ENCODE data around the gene UCHL3. TPM values are rescaled to one million over a fixed set of nuclear protein-coding genes. Genes with fewer than 3 reads are reported as not detected.

The UCHL3 gene
- total and polyA plus RNA-seq, 2 of the 4 experiments (the other 2 are of a cell fraction): 63.8 to 68.3 TPM

DNA sequence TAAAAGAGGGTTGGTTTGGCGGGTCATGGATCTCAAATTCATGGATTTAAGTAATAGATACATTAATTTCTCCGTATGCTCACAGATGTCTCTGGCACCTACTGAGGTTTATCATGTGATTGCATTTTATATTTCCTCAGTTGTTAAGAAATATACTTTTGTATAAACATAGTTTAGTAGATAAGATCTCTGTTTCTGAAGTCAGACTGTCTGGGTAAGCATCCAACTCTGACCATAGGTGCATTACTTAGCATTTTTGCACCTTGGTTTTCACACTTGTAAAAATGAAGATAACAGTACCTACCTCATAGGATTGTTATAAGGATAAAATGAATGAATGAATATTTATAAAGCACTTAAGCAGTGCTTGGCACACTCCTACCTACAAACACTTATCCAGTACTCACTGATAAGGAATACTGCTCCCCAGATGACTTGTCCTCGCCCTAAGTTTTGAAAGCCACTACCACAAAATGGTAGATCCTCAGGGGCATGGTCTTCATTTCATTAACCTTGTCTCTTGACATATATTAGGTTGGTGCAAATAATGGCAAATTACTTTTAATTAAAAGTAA lies 38.5 kb upstream of the UCHL3 start:
- POLR2A ChIA-PET (ENCODE audit: unreplicated experiment): no interaction called here
- no peaks in the 10 kb centered on the region for H3K4me1 ChIP-seq (ENCODE audit: control insufficient read depth, insufficient read depth, low read length)
- no peaks in the 10 kb centered on the region for H3K9me3 ChIP-seq (ENCODE audit: control insufficient read depth, insufficient read depth, low read length)
- H2BK120ac ChIP-seq (ENCODE audit: low read depth, low read length): no peak overlapping the region
- in situ Hi-C loops (cut with MboI; ENCODE audit: low sequenced_read_pairs) (no loop called here), intact Hi-C loops (cut with micrococcal nuclease) (no loop called here), dilution Hi-C loops (cut with HindIII; ENCODE audit: low sequenced_read_pairs, unreplicated experiment) (no loop called here)
- no CpG with 5 or more reads among the region's 3 CpGs for WGBS, 2 experiments (ENCODE audit: extremely low coverage in 2 of 2, insufficient read length in 1 of 2)
- no peak overlapping the region for H2AK5ac ChIP-seq (ENCODE audit: low read depth, low read length)
- DNase-seq (no peak), ATAC-seq (ENCODE audit: low read depth) (no peak)
- no peak overlapping the region for H2AFZ ChIP-seq (replicated peaks; ENCODE audit: low read length, poor library complexity)
- no peaks in the 10 kb centered on the region for H3K27me3 ChIP-seq (ENCODE audit: control insufficient read depth, insufficient read depth, low read length)
- no peak overlapping the region for H4K8ac ChIP-seq (ENCODE audit: low read depth in 2 of 2, low read length in 2 of 2)
- no peaks in the 10 kb centered on the region for H3K79me1 ChIP-seq (ENCODE audit: low read depth in 1 of 2, low read length in 2 of 2)
- H4K5ac ChIP-seq (ENCODE audit: low read depth, low read length): no peak overlapping the region
- H3K23ac ChIP-seq (ENCODE audit: low read depth, low read length): no peak overlapping the region
- TF ChIP-seq POLR2A (IDR thresholded peaks at IDR 0.05; ENCODE audit: low read depth, low read length) (no peak), MAZ (IDR thresholded peaks at IDR 0.05; ENCODE audit: borderline replicate concordance, low read depth, low read length) (no peak), MAFK (IDR thresholded peaks at IDR 0.05; ENCODE audit: low read depth, low read length) (no peak), MXI1 (IDR thresholded peaks at IDR 0.05; ENCODE audit: borderline replicate concordance, low read depth, low read length) (no peak), FOS (IDR thresholded peaks at IDR 0.05; ENCODE audit: low read depth, low read length) (no peak), SMC3 (IDR thresholded peaks at IDR 0.05; ENCODE audit: low read depth, low read length) (no peak), RCOR1 (IDR thresholded peaks at IDR 0.05; ENCODE audit: insufficient replicate concordance, low read length) (no peak), BHLHE40 (IDR thresholded peaks at IDR 0.05; ENCODE audit: low read depth, low read length) (no peak), CHD1 (IDR thresholded peaks at IDR 0.05; ENCODE audit: low read depth, low read length) (no peak), CEBPB (IDR thresholded peaks at IDR 0.05; ENCODE audit: low read depth, low read length) (no peak), RAD21 (IDR thresholded peaks at IDR 0.05; ENCODE audit: low read length) (no peak), RFX5 (IDR thresholded peaks at IDR 0.05; ENCODE audit: low read depth, low read length) (no peak), NFE2L2 (IDR thresholded peaks at IDR 0.05; ENCODE audit: low read depth, low read length) (no peak)
- TF ChIP-seq, protein P1, sequence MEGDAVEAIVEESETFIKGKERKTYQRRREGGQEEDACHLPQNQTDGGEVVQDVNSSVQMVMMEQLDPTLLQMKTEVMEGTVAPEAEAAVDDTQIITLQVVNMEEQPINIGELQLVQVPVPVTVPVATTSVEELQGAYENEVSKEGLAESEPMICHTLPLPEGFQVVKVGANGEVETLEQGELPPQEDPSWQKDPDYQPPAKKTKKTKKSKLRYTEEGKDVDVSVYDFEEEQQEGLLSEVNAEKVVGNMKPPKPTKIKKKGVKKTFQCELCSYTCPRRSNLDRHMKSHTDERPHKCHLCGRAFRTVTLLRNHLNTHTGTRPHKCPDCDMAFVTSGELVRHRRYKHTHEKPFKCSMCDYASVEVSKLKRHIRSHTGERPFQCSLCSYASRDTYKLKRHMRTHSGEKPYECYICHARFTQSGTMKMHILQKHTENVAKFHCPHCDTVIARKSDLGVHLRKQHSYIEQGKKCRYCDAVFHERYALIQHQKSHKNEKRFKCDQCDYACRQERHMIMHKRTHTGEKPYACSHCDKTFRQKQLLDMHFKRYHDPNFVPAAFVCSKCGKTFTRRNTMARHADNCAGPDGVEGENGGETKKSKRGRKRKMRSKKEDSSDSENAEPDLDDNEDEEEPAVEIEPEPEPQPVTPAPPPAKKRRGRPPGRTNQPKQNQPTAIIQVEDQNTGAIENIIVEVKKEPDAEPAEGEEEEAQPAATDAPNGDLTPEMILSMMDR (conservative IDR thresholded peaks at IDR 0.05; ENCODE audit: low read depth, low read length): no peak
- TF ChIP-seq, protein P2, sequence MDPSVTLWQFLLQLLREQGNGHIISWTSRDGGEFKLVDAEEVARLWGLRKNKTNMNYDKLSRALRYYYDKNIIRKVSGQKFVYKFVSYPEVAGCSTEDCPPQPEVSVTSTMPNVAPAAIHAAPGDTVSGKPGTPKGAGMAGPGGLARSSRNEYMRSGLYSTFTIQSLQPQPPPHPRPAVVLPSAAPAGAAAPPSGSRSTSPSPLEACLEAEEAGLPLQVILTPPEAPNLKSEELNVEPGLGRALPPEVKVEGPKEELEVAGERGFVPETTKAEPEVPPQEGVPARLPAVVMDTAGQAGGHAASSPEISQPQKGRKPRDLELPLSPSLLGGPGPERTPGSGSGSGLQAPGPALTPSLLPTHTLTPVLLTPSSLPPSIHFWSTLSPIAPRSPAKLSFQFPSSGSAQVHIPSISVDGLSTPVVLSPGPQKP (IDR thresholded peaks at IDR 0.05; ENCODE audit: borderline replicate concordance, low read depth, low read length): no peak
- TF ChIP-seq, protein P3, sequence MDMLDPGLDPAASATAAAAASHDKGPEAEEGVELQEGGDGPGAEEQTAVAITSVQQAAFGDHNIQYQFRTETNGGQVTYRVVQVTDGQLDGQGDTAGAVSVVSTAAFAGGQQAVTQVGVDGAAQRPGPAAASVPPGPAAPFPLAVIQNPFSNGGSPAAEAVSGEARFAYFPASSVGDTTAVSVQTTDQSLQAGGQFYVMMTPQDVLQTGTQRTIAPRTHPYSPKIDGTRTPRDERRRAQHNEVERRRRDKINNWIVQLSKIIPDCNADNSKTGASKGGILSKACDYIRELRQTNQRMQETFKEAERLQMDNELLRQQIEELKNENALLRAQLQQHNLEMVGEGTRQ (IDR thresholded peaks at IDR 0.05; ENCODE audit: low read depth, low read length): no peak
- no peak overlapping the region for H3K27ac ChIP-seq (ENCODE audit: insufficient read depth, low read length)
- no peak overlapping the region for H3K9ac ChIP-seq (ENCODE audit: low read depth, low read length)
- no peak overlapping the region for H3K56ac ChIP-seq (ENCODE audit: extremely low read depth, insufficient read depth, low read length)
- H3K4ac ChIP-seq (ENCODE audit: low read depth, low read length): no peak overlapping the region
- no peaks in the 10 kb centered on the region for H4K20me1 ChIP-seq (ENCODE audit: insufficient read depth, low read length)
- H3K36me3 ChIP-seq (ENCODE audit: control insufficient read depth, insufficient read depth, low read length): no peaks in the 10 kb centered on the region
- BruUV-seq (replicated peaks): no TSS peak
- H2BK20ac ChIP-seq (ENCODE audit: low read depth, low read length): no peak overlapping the region
- CTCF ChIA-PET: no interaction called here
- no peak overlapping the region for H3K18ac ChIP-seq (ENCODE audit: low read depth, low read length)
- H2BK5ac ChIP-seq (ENCODE audit: low read depth, low read length, poor library complexity, severe bottlenecking): no peak overlapping the region
- no peak overlapping the region for H3K14ac ChIP-seq (replicated peaks; ENCODE audit: low read depth, low read length)
- no peak overlapping the region for H2AK9ac ChIP-seq (replicated peaks; ENCODE audit: low read depth, low read length, poor library complexity)
- H3K4me2 ChIP-seq (ENCODE audit: low read depth, low read length): no peak overlapping the region
- no peak overlapping the region for H3K4me3 ChIP-seq (ENCODE audit: insufficient read depth, low read depth, low read length)
- no peak overlapping the region for H4K91ac ChIP-seq (ENCODE audit: insufficient read depth, low read depth, low read length)
- H2BK15ac ChIP-seq (ENCODE audit: low read depth, low read length): no peak overlapping the region
- no peaks in the 10 kb centered on the region for H3K9me1 ChIP-seq (ENCODE audit: insufficient read depth, low read length)
